Colonic mucosa (tissue), 4 donors: ENCODE measurements around the gene PBLD. TPM values are rescaled to one million over a fixed set of nuclear protein-coding genes. Genes with fewer than 3 reads are reported as not detected.

Source experiments
- DNase-seq: peaks from one replicate; pipeline ENCODE4 v3.0.0-alpha.2; 2020
- H3K27ac ChIP-seq: fragments of 200-600 bp; one replicate; pipeline ENCODE4 v1.8.0; 2021
- H3K27me3 ChIP-seq: fragments of 200-600 bp; one replicate; pipeline ENCODE4 v1.8.0; 2021
- H3K36me3 ChIP-seq: fragments of 200-600 bp; one replicate; pipeline ENCODE4 v1.8.0; 2021
- H3K4me1 ChIP-seq: fragments of 200-600 bp; one replicate; pipeline ENCODE4 v1.8.0; 2021; ENCODE audit warnings: mild to moderate bottlenecking
- H3K4me3 ChIP-seq: fragments of 200-600 bp; one replicate; pipeline ENCODE4 v1.8.0; 2021
- H3K9ac ChIP-seq, 2 donors: one replicate each; pipeline ENCODE4 v1.7.0; 2013; ENCODE audit warnings: control low read depth in 2 of 2, low read depth in 2 of 2, low read length in 2 of 2
- H3K9me3 ChIP-seq: fragments of 200-600 bp; one replicate; pipeline ENCODE4 v1.8.0; 2021
- CTCF ChIP-seq: fragments of 200-600 bp; IDR thresholded peaks from one replicate; pipeline ENCODE4 v1.8.0; 2022; ENCODE audit warnings: antibody characterized with exemption, mild to moderate bottlenecking
- intact Hi-C: fragments of 100-400 bp; cut with DNase I; formaldehyde crosslinking; loops from one replicate; pipeline ENCODE4 v1.14.1; 2022
- total RNA-seq, 2 donors: library from RNA; stranded (reverse); fragmentation: NEBNext Ultra II Directional in 1 of 2; extraction: Animal tissue kit (Norgen Biotek cat#: 25700) in 1 of 2; gene quantifications; one replicate each; pipeline ENCODE4 v1.2.1, GENCODE V29; 2021
- donor health status: healthy.
- donor health status: DM: no; HTN: no; CAD: no.
- donor health status: DM: no; HTN: no; CAD: no.

The PBLD gene
- 10 to 100 TPM; 20.9 to 78.2 TPM for total RNA-seq

DNA sequence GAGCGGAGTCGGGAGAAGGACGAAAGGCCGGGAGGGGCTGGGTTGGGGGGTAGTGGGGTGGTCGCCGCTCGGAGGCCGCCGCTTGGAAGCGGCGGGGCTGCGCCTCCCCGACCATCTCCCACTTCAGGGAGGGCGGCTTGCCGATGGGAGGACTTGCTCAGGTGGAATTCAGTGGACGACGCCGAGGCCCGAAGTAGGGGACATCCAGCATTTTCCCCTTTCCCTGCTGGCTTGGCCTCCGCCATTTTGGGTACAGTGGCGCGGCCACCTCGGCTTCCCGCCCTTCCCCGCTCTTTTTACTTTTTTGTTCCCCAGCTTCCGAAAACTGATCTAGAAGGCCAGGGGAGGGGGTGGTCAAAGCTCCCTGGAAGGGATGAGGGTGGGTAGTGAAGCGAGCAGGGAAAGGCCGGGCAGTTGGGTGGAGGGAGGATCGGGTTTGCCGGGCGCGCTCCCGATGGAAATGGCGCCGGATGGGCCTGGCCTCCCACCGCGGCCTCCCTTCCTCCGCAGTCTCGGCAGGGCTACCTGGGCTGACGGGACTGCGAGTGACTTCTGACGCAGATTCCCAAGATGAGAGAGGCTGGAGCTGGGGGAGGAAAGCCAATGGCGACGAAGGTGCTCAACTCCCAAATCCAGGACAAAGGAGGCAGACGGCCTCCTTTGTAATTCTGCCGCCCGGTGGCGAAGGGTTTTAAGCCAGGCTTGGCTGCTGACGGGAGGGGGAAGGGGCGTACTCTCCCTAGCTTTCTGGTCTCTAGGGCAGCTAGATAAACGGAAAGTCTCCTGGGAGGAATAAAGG is at the start of gene PBLD:
PBLD (minus strand) TSS at position 670 of the 799 bp plus-strand sequence. CDS start 26,084 bp downstream, outside the sequence.
- H3K4me1 ChIP-seq = peaks cover 16% of the 10 kb centered on the region
- intact Hi-C loops = no loop called here
- TF ChIP-seq CTCF = no peak

DNA sequence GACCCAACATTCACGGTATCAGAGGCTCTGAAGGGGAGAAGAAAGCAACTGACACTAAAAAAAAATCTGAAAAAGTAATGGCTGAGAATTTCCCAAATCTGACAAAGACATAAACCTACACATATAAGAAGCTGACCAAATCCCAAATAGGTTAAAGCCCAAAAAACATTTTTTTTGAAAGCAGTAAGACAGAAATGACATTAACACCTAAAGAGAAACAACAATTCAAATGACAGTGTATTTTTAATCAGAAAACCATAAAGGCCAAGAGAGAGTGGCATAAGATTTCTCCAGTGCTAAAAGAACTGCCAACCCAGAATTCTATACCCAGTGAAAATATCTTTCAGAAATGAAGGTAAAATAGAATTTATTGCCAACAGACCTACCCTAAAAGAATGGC is 38.9 kb upstream of the PBLD start:
- Histone ChIP-seq H3K27me3 (no peaks in the 10 kb centered on the region), H3K4me1 (no peaks in the 10 kb centered on the region), H3K27ac (no peak overlapping the region), H3K9me3 (no peaks in the 10 kb centered on the region), H3K4me3 (no peak overlapping the region), H3K36me3 (no peaks in the 10 kb centered on the region), H3K9ac (no peak overlapping the region)
- DNase-seq = no peak
- TF ChIP-seq CTCF = no peak
- intact Hi-C loops = no loop called here

More for the DNA sequence above, at the start of gene PBLD:
- Histone ChIP-seq H3K9ac (peak within 1 kb of the TSS; percentile 93 to 97), H3K9me3 (no peaks in the 10 kb centered on the region), H3K27ac (peak within 1 kb of the TSS; percentile 98), H3K27me3 (no peaks in the 10 kb centered on the region), H3K36me3 (no peaks in the 10 kb centered on the region), H3K4me3 (peak within 1 kb of the TSS; percentile 77)
- peak; percentile 83 for DNase-seq

- no peak overlapping the region for H3K4me3 ChIP-seq
- no peaks in the 10 kb centered on the region for H3K36me3 ChIP-seq
- H3K4me1 ChIP-seq = no peaks in the 10 kb centered on the region
- no peaks in the 10 kb centered on the region for H3K27me3 ChIP-seq
- intact Hi-C loops = no loop called here
- H3K9ac ChIP-seq = no peak overlapping the region
- H3K9me3 ChIP-seq = no peaks in the 10 kb centered on the region
- no peak for DNase-seq
- TF ChIP-seq CTCF = no peak
- H3K27ac ChIP-seq = no peak overlapping the region
These were observed 34.4 kb upstream of the PBLD start for GRCh38 chr10:68367121-68367520.

DNA sequence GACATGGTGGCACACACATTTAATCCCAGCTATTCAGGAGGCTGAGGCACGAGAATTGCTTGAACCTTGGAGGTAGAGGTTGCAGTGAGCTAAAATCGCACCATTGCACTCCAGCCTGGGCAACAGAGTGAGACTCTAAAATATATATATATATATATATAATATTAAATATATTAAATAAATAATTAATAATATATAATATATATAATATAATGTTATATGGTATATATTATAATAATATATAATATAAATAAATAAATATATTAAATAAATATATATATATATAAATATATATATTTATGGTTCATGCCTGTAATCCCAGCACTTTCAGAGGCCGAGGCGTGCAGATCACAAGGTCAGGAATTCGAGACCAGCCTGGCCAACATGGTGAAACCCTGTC is 33.9 kb upstream of the PBLD start:
- Histone ChIP-seq H3K36me3 (no peaks in the 10 kb centered on the region), H3K27me3 (no peaks in the 10 kb centered on the region), H3K4me1 (no peaks in the 10 kb centered on the region), H3K9ac (no peak overlapping the region), H3K27ac (no peak overlapping the region), H3K4me3 (no peak overlapping the region), H3K9me3 (no peaks in the 10 kb centered on the region)
- no peak for TF ChIP-seq CTCF
- intact Hi-C loops = no loop called here
- DNase-seq = no peak

GRCh38 chr10:68365611-68366010 is 32.9 kb upstream of the PBLD start:
- Histone ChIP-seq H3K4me1 (no peaks in the 10 kb centered on the region), H3K27ac (no peak overlapping the region), H3K9ac (no peak overlapping the region), H3K4me3 (no peak overlapping the region), H3K27me3 (no peaks in the 10 kb centered on the region), H3K36me3 (no peaks in the 10 kb centered on the region), H3K9me3 (no peaks in the 10 kb centered on the region)
- no peak for TF ChIP-seq CTCF
- intact Hi-C loops = no loop called here
- no peak for DNase-seq
